Measurements from ENCODE around the gene MRPS2. TPM values are rescaled to one million over a fixed set of nuclear protein-coding genes. Genes with fewer than 3 reads are reported as not detected.
A peak's percentile ranks its signal among the peaks of the same experiment; 100 is the strongest.
"Not testable (repeated sequence)": the region's sequence is repeated elsewhere in the genome, so short reads cannot be mapped to it uniquely, and the experiment has no call there.

The MRPS2 gene
- total and polyA plus RNA-seq, 4 experiments from 2014 or later, result 26.2 to 57.2 (median 33.2) TPM

GRCh38 chr9:135507104-135508035 is 6.9 kb downstream of the MRPS2 start:
- Mint-ChIP-seq H3K4me1 (peaks cover 2 to 17% (median 10%) of the 10 kb centered on the region in 4 donors), H3K4me3 (no peak overlapping the region), H3K36me3 (peaks cover 22 to 23% of the 10 kb centered on the region in 2 donors), H3K27me3 (no peaks in the 10 kb centered on the region), H3K9me3 (peaks cover 0 to 18% (median 13%) of the 10 kb centered on the region in 8 donors), H3K27ac (no peak overlapping the region)
- intact Hi-C loops (cut with micrococcal nuclease), result no loop called here
- Histone ChIP-seq H3K4me3 (ENCODE audit: low read length in 2 of 2) (no peak overlapping the region), H3K4me1 (ENCODE audit: insufficient read depth, low read length) (peaks cover 9% of the 10 kb centered on the region), H3K9me3 (ENCODE audit: control insufficient read depth in 1 of 2, low read length in 2 of 2) (no peaks in the 10 kb centered on the region), H3K36me3 (ENCODE audit: insufficient read depth, low read length) (peaks cover 23% of the 10 kb centered on the region), H3K27me3 (ENCODE audit: insufficient read depth, low read length) (no peaks in the 10 kb centered on the region), H3K27ac (ENCODE audit: low read depth, low read length) (no peak overlapping the region)
- CTCF ChIA-PET (ENCODE audit: partially characterized antibody), result no interaction called here
- no peak for DNase-seq
- POLR2A ChIA-PET (ENCODE audit: partially characterized antibody), result no interaction called here

- no peaks in the 10 kb centered on the region for H3K27me3 ChIP-seq (ENCODE audit: insufficient read depth, low read length)
- Mint-ChIP-seq H3K36me3 (peaks cover 14 to 17% of the 10 kb centered on the region in 2 donors), H3K9me3 (peaks cover 0 to 18% (median 13%) of the 10 kb centered on the region in 8 donors), H3K4me1 (peaks cover 2 to 19% (median 10%) of the 10 kb centered on the region in 4 donors), H3K27me3 (no peaks in the 10 kb centered on the region), H3K4me3 (no peak overlapping the region), H3K27ac (no peak overlapping the region)
- peaks cover 14% of the 10 kb centered on the region for H3K36me3 ChIP-seq (ENCODE audit: insufficient read depth, low read length)
- no peaks in the 10 kb centered on the region for H3K9me3 ChIP-seq (ENCODE audit: control insufficient read depth in 1 of 2, low read length in 2 of 2)
- no peak overlapping the region for H3K4me3 ChIP-seq (ENCODE audit: low read length in 2 of 2)
- DNase-seq, result no peak
- intact Hi-C loops (cut with micrococcal nuclease), result no loop called here
- ChIA-PET CTCF (ENCODE audit: partially characterized antibody) (no interaction called here), POLR2A (ENCODE audit: partially characterized antibody) (no interaction called here)
- H3K4me1 ChIP-seq (ENCODE audit: insufficient read depth, low read length), result peaks cover 6% of the 10 kb centered on the region
- no peak overlapping the region for H3K27ac ChIP-seq (ENCODE audit: low read depth, low read length)
Observed at GRCh38 chr9:135508211-135508820, 7.8 kb downstream of the MRPS2 start.

GRCh38 chr9:135509458-135509857 is 9.0 kb downstream of the MRPS2 start:
- DNase-seq, result no peak
- H3K36me3 Mint-ChIP-seq, result peaks cover 6 to 11% of the 10 kb centered on the region in 2 donors
- Histone ChIP-seq H3K36me3 (ENCODE audit: insufficient read depth, low read length) (peaks cover 4% of the 10 kb centered on the region), H3K27me3 (ENCODE audit: insufficient read depth, low read length) (no peaks in the 10 kb centered on the region), H3K4me3 (ENCODE audit: low read length in 2 of 2) (no peak overlapping the region), H3K9me3 (ENCODE audit: control insufficient read depth in 1 of 2, low read length in 2 of 2) (no peaks in the 10 kb centered on the region), H3K27ac (ENCODE audit: low read depth, low read length) (no peak overlapping the region), H3K4me1 (ENCODE audit: insufficient read depth, low read length) (peaks cover 4% of the 10 kb centered on the region)
- intact Hi-C loops (cut with micrococcal nuclease), result no loop called here
- ChIA-PET POLR2A (ENCODE audit: partially characterized antibody) (no interaction called here), CTCF (ENCODE audit: partially characterized antibody) (no interaction called here)
- peaks cover 0 to 18% (median 13%) of the 10 kb centered on the region in 8 donors for H3K9me3 Mint-ChIP-seq
- H3K4me3 Mint-ChIP-seq, result no peak overlapping the region
- H3K4me1 Mint-ChIP-seq, result peaks cover 2 to 12% (median 5%) of the 10 kb centered on the region in 4 donors
- no peak overlapping the region for H3K27ac Mint-ChIP-seq
- no peaks in the 10 kb centered on the region for H3K27me3 Mint-ChIP-seq

GRCh38 chr9:135512241-135512603 is 11.7 kb downstream of the MRPS2 start:
- Mint-ChIP-seq H3K27ac (peak overlapping the region in 1 of 7 donors; percentile 67), H3K36me3 (peaks cover 0 to 7% of the 10 kb centered on the region in 2 donors), H3K4me1 (peaks cover 0 to 8% (median 4%) of the 10 kb centered on the region in 4 donors), H3K4me3 (no peak overlapping the region), H3K27me3 (no peaks in the 10 kb centered on the region), H3K9me3 (peaks cover 0 to 18% (median 13%) of the 10 kb centered on the region in 8 donors)
- no peaks in the 10 kb centered on the region for H3K27me3 ChIP-seq (ENCODE audit: insufficient read depth, low read length)
- no peak overlapping the region for H3K27ac ChIP-seq (ENCODE audit: low read depth, low read length)
- no peak for DNase-seq
- ChIA-PET CTCF (ENCODE audit: partially characterized antibody) (no interaction called here), POLR2A (ENCODE audit: partially characterized antibody) (no interaction called here)
- no peaks in the 10 kb centered on the region for H3K9me3 ChIP-seq (ENCODE audit: control insufficient read depth in 1 of 2, low read length in 2 of 2)
- H3K4me1 ChIP-seq (ENCODE audit: insufficient read depth, low read length), result no peaks in the 10 kb centered on the region
- no peak overlapping the region for H3K4me3 ChIP-seq (ENCODE audit: low read length in 2 of 2)
- H3K36me3 ChIP-seq (ENCODE audit: insufficient read depth, low read length), result no peaks in the 10 kb centered on the region
- intact Hi-C loops (cut with micrococcal nuclease), result no loop called here

- POLR2A ChIA-PET (ENCODE audit: partially characterized antibody), result no interaction called here
- no peak overlapping the region for H3K27ac ChIP-seq (ENCODE audit: low read depth, low read length)
- H3K4me1 ChIP-seq (ENCODE audit: insufficient read depth, low read length), result no peaks in the 10 kb centered on the region
- H3K27ac Mint-ChIP-seq, result peak overlapping the region in 1 of 7 donors; percentile 67
- peaks cover 0 to 7% of the 10 kb centered on the region in 2 donors for H3K36me3 Mint-ChIP-seq
- H3K27me3 Mint-ChIP-seq, result no peaks in the 10 kb centered on the region
- no peak overlapping the region for H3K4me3 Mint-ChIP-seq
- no peaks in the 10 kb centered on the region for H3K36me3 ChIP-seq (ENCODE audit: insufficient read depth, low read length)
- no peaks in the 10 kb centered on the region for H3K27me3 ChIP-seq (ENCODE audit: insufficient read depth, low read length)
- H3K9me3 ChIP-seq (ENCODE audit: control insufficient read depth in 1 of 2, low read length in 2 of 2), result no peaks in the 10 kb centered on the region
- no peak overlapping the region for H3K4me3 ChIP-seq (ENCODE audit: low read length in 2 of 2)
- intact Hi-C loops (cut with micrococcal nuclease), result no loop called here
- no peak for DNase-seq
- peaks cover 0 to 16% (median 13%) of the 10 kb centered on the region in 8 donors for H3K9me3 Mint-ChIP-seq
- peaks cover 0 to 8% (median 4%) of the 10 kb centered on the region in 4 donors for H3K4me1 Mint-ChIP-seq
- CTCF ChIA-PET (ENCODE audit: partially characterized antibody), result no interaction called here
Observed at GRCh38 chr9:135512904-135513303, 12.4 kb downstream of the MRPS2 start.

GRCh38 chr9:135513351-135513846 is 12.9 kb downstream of the MRPS2 start:
- DNase-seq, result no peak
- Mint-ChIP-seq H3K9me3 (peaks cover 0 to 11% (median 10%) of the 10 kb centered on the region in 8 donors), H3K27me3 (no peaks in the 10 kb centered on the region), H3K4me3 (no peak overlapping the region), H3K4me1 (peaks cover 0 to 8% (median 4%) of the 10 kb centered on the region in 4 donors), H3K36me3 (peaks cover 0 to 7% of the 10 kb centered on the region in 2 donors), H3K27ac (no peak overlapping the region)
- ChIA-PET POLR2A (ENCODE audit: partially characterized antibody) (no interaction called here), CTCF (ENCODE audit: partially characterized antibody) (no interaction called here)
- H3K36me3 ChIP-seq (ENCODE audit: insufficient read depth, low read length), result no peaks in the 10 kb centered on the region
- H3K27ac ChIP-seq (ENCODE audit: low read depth, low read length), result no peak overlapping the region
- no peaks in the 10 kb centered on the region for H3K9me3 ChIP-seq (ENCODE audit: control insufficient read depth in 1 of 2, low read length in 2 of 2)
- intact Hi-C loops (cut with micrococcal nuclease), result no loop called here
- no peak overlapping the region for H3K4me3 ChIP-seq (ENCODE audit: low read length in 2 of 2)
- H3K27me3 ChIP-seq (ENCODE audit: insufficient read depth, low read length), result no peaks in the 10 kb centered on the region
- no peaks in the 10 kb centered on the region for H3K4me1 ChIP-seq (ENCODE audit: insufficient read depth, low read length)

- H3K36me3 Mint-ChIP-seq; H3K4me1 ChIP-seq (ENCODE audit: insufficient read depth, low read length); H3K27me3 Mint-ChIP-seq; H3K4me3 Mint-ChIP-seq; CTCF ChIA-PET (ENCODE audit: partially characterized antibody); POLR2A ChIA-PET (ENCODE audit: partially characterized antibody); H3K4me1 Mint-ChIP-seq; H3K27me3 ChIP-seq (ENCODE audit: insufficient read depth, low read length); H3K27ac ChIP-seq (ENCODE audit: low read depth, low read length); H3K9me3 ChIP-seq (ENCODE audit: control insufficient read depth in 1 of 2, low read length in 2 of 2); H3K9me3 Mint-ChIP-seq; H3K36me3 ChIP-seq (ENCODE audit: insufficient read depth, low read length); H3K27ac Mint-ChIP-seq; intact Hi-C loops (cut with micrococcal nuclease); H3K4me3 ChIP-seq (ENCODE audit: low read length in 2 of 2); DNase-seq: not testable (repeated sequence)
Observed at GRCh38 chr9:135513906-135514305, 13.4 kb downstream of the MRPS2 start.

Measured in CD4-positive, alpha-beta memory T cell (primary cell).